Tongue (tissue), 2 donors: ENCODE measurements around the gene RYR3. TPM values are rescaled to one million over a fixed set of nuclear protein-coding genes. Genes with fewer than 3 reads are reported as not detected.
"Not testable (repeated sequence)": the region's sequence is repeated elsewhere in the genome, so short reads cannot be mapped to it uniquely, and the experiment has no call there.

Experiments
- DNase-seq: peaks from one replicate; pipeline ENCODE4 v3.0.0-alpha.2; 2015
- total RNA-seq: library from RNA; depleted of rRNA; stranded (reverse); fragments of >200 nt; gene quantifications from one replicate; pipeline ENCODE4 v1.2.3, GENCODE V29; 2014

RYR3 gene
- total RNA-seq, 1 donor from 2014 or later, result 98.0 TPM

GRCh38 chr15:33778852-33779251 lies 468.1 kb downstream of the RYR3 start:
- no peak for DNase-seq

- no peak for DNase-seq
Measured at GRCh38 chr15:33780011-33780768, 469.4 kb downstream of the RYR3 start.

- no peak for DNase-seq
Measured at GRCh38 chr15:33782966-33783365, 472.2 kb downstream of the RYR3 start.

GRCh38 chr15:33785366-33785765 lies 474.6 kb downstream of the RYR3 start:
- no peak for DNase-seq

DNA sequence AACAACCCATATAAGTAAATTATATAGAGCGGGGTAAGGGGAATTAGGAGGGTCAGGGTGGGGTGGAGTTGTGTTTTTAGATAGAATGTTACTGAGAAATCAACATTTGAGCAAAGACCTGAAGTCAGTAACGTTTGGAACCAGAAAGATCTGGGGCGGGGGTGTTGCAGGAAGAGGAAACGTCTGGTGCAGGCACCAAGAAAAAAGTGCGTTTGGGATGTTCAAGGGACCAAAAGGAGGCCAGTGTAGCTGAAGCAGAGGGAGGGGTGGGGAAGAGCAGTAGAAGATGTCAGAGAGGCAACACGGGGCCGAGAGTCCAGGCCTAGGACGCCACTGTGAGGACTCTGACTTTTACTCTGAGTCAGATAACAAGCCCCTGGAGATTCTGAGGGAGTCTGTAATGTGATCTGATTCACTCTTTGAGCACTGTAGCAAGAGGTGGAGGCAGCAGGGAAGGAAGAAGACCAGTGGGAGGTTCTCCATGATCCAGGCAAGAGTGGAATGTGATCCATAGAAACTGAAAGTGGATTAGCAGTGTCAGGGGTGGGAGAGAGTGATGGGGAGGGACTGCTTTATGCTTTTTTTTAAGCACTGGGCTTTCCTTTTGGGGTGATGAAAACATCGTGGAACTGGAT lies 478.3 kb downstream of the RYR3 start:
- DNase-seq, result no peak

DNA sequence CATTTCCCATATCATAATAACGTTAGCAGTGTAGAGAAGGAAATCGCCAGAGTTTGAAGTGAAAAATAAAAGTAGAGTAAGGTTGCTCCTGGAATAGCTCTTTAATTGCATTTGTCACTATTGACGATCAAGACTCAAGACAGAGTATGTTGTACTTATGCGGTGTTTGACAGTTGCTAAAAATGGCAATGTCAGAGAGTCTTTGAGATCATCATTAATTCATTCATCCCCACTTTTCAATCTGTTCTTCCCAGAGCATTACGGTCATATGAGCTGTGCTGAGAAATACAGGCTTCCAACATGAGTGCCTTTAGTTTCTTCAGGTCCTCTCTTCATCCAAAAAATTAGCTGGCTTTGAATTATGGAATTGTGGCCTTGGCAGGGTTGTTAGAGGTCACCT lies 483.7 kb downstream of the RYR3 start:
- no peak for DNase-seq

GRCh38 chr15:33795070-33795469 lies 484.3 kb downstream of the RYR3 start:
- no peak for DNase-seq

DNA sequence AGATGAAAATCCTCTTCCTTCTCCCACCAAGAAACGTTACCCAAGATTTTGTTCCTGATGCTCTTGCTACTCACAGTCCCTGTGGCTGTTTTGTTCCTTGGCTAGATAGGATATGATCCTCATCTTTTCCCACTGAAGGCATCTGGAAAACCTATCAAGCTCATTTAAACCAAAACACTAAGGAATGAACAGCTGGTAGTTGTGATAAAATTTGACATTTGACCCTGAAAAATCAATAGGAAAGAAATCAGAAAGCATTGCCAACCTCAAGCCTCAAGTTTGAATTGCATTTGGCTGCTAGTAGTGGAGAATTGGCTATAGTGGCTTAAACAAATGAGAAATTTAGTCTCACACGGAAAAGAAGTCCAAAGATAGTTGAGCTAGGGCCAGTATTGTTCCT lies 486.9 kb downstream of the RYR3 start:
- DNase-seq, result no peak

- peak; percentile 31 for DNase-seq
Measured at GRCh38 chr15:33801954-33802353, 491.2 kb downstream of the RYR3 start.

DNA sequence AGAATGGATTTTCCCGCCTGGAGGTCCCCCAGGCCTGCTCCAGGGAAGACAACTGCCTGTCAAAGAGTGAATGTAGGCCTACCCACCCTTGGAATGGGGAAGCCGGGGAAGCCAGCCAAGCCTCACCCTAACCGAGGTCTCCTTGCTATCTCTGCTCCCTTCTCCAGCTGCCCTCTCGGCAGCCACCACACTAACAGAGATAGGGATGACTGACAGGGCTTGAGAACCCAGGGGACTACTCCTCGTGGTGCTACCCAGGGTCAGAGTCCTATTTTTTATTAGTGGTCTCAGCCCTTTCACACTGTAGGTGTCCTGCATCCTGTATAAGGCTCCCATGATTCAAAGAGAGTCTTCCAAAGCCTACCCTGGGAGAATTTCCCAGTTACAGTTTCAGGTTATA lies 496.9 kb downstream of the RYR3 start:
- DNase-seq, result no peak

- DNase-seq, result no peak
Measured at GRCh38 chr15:33808720-33809457, 498.1 kb downstream of the RYR3 start.

DNA sequence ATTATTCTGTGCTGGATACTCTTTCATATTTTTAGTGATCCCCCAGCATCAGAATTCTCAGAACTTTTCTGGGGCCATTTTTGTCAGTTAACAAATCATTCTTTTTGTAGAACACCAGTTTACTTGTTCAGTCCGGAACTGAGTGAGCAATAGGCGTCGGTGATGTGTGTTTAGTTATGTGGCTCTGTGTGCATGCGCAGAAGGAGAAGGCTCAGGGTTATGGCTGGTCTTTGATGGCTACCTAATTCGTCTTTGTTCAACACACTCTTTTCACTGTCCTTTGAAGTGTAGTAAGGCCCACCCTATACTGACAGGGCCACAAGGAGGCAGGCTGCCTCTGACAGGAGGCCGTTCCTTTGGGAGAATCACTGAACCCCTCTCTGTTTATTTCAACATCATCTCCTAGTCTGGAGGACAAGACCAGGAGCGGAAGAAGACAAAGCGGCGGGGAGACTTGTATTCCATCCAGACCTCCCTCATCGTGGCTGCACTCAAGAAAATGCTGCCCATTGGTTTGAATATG lies 499.4 kb downstream of the RYR3 start:
- no peak for DNase-seq

DNA sequence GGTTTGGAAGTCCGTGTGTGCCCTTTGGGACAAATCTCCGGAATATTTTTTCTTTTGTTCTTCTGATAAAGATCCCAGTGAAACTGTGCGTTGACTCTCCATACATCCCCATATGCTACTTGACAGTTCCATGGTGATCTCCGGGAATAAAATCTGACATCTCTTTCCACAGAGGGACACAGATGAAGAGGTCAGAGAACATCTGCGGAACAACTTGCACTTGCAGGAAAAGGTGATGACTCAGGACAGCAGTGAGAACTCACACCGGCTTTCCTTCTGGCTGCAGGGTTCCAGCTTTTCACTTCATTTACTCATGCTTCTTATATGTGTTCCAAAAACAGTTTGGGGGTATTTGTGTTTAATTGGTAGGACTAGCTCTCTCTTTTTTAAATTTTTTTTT lies 500.0 kb downstream of the RYR3 start:
- DNase-seq, result peak; percentile 39

DNA sequence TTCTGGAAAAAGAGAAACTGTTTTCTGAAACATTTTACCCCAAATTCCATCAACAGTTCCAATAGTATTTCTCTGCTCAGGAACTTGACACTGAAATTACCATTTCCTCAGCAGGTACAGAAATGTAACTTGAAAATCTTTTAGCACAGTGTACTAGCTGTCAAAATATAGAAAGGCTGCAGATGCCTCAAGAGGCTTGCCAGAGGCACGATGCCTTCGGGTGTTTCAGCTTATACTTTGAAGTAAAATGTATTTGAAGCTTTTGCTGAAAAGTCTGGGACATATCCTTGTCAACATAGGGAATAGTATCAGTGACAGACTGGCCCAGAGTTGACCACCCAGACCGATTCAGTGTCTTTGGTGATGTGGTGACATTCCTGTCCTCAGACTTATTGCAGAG lies 503.1 kb downstream of the RYR3 start:
- peak; percentile 62 for DNase-seq

DNA sequence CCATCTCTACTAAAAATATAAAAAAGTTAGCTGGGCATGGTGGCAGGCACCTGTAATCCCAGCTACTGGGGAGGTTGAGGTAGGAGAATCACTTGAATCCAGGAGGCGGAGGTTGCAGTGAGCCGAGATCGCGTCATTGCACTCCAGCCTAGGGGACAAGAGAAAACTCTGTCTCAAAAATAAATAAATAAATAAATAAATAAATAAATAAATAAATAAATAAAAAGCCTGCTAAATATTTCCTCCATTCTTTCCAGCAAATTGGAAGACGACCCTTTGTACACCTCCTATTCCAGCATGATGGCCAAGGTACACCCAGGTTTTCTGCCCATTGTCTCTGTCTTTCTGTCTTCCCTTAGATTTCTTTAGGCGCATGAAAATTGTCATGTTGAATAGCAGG lies 508.7 kb downstream of the RYR3 start:
- DNase-seq, result not testable (repeated sequence)

DNA sequence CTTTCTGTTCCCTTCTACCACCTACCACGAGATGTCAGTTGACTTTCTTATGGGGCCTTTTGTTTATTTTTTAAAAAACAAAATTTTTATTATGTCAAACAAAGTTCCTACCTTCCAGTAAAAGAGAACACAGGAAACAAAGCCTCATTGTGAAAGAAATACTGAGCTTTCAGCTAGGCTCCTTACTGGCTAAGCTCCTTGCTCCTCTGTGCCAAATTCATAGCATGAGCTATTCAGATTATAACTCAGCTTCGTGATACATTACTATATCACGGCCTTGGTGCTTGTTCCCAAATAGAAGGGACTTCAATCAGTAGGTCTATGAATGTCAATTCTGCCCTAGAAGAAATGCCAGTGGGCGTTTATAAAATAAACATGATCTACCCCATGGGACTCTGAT lies 511.7 kb downstream of the RYR3 start:
- DNase-seq, result peak; percentile 47

DNA sequence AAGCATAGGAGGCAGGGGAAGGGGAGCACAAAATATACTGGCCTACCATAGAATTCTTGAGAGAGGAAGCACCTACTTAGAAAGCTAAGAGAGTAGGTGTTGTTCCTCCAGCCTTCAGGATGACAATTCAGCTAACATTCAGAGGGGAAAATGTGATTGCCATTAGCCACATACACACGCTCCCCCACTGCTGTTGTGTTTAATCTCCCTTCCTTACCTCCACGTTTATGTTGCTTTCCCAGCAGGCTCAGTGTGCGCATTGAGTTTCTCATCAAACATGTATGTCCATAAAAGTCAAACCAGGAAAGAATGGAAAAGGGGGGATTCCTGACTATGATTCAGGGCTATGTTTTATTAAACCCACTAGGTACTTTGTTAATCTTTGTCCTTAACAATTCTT lies 512.4 kb downstream of the RYR3 start:
- DNase-seq, result no peak

- no peak for DNase-seq
Measured at GRCh38 chr15:33825453-33825852, 514.7 kb downstream of the RYR3 start.

GRCh38 chr15:33826201-33826600 lies 515.4 kb downstream of the RYR3 start:
- no peak for DNase-seq

- no peak for DNase-seq
Measured at GRCh38 chr15:33830351-33830750, 519.6 kb downstream of the RYR3 start.

DNA sequence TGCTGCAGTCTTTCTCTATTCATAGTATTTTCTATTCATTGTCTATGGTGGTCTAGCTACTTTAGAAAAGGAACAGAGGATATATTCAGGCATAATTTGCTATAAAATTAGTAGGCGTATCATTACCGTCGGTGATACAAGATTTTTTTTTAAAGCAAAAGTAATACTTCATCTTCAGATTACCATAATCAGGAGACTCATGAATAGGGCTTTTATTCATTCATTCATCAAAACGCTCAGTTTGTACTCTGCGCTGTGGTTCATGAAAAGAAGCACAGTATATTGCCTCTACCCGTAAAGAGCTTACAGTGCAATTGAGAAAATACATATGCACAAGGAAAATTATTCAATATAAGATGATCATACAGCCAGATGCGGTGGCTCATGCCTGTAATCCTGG lies 520.9 kb downstream of the RYR3 start:
- no peak for DNase-seq

DNA sequence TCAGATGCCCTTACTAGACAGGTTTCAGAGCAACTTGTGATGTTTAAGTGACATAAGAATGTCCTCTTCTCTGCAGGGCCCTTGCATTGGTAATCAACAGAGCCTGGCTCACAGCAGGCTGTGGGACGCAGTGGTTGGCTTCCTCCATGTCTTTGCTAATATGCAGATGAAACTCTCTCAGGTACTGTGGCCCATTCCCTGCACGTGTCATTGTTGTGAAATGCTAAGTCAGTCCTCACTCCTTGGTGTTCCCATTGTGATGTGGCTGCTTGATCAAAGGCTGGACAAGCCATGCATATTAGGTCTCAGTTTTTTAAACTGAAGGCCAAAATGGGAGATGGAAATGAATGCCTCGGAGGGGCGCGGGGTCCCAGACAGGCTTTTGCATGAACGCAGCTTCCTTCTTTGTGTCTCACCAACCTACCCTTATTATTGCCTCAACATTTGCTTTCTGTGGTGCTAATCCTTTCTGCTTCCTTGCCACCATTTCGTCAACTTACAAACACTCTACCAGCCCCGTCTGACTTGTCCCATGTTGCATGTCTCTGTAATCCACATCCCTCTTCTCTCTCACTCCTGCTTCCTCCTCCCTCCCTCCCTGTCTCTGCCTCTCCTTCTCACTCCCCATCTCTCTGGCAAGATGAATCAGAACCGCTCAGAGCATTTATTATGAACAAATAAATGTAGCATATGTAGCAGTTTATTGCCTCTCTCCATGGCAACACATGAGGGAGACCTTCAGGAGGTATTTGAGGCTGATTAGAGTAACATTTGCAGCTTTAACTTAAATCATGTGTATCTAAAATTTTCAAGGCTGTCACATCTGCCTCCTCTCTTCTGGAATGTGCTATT lies 524.4 kb downstream of the RYR3 start:
- no peak for DNase-seq
